GM18520 (cell line): ENCODE measurements around the gene CAMK2G.

Source experiments
- ATAC-seq: cut with Tn5 transposase; IDR thresholded peaks from one replicate; pipeline ENCODE4 v1.9.1; 2021; ENCODE audit not compliant: unreplicated experiment

CAMK2G gene

GRCh38 chr10:73814896-73815718, 59.2 kb downstream of the CAMK2G start:
- no peak for ATAC-seq

GRCh38 chr10:73814276-73814895, 60.0 kb downstream of the CAMK2G start:
- no peak for ATAC-seq

- ATAC-seq = no peak
These were observed 61.0 kb downstream of the CAMK2G start for GRCh38 chr10:73813333-73813732.

GRCh38 chr10:73812657-73813056, 61.7 kb downstream of the CAMK2G start:
- no peak for ATAC-seq

- ATAC-seq = peak; percentile 4
These were observed 63.5 kb downstream of the CAMK2G start for GRCh38 chr10:73810735-73811465.

- no peak for ATAC-seq
These were observed 64.0 kb downstream of the CAMK2G start for GRCh38 chr10:73810358-73810734.

- ATAC-seq = no peak
These were observed 65.1 kb downstream of the CAMK2G start for GRCh38 chr10:73809061-73809818.

- no peak for ATAC-seq
These were observed 66.1 kb downstream of the CAMK2G start for GRCh38 chr10:73808021-73808815.

- no peak for ATAC-seq
These were observed 66.9 kb downstream of the CAMK2G start for GRCh38 chr10:73807471-73807870.

- ATAC-seq = no peak
These were observed 68.0 kb downstream of the CAMK2G start for GRCh38 chr10:73806176-73806950.

GRCh38 chr10:73803680-73804286, 70.6 kb downstream of the CAMK2G start:
- ATAC-seq = no peak

GRCh38 chr10:73802276-73802991, 71.9 kb downstream of the CAMK2G start:
- no peak for ATAC-seq

GRCh38 chr10:73801253-73801590, 73.1 kb downstream of the CAMK2G start:
- ATAC-seq = no peak

- ATAC-seq = no peak
These were observed 73.6 kb downstream of the CAMK2G start for GRCh38 chr10:73800560-73801252.

GRCh38 chr10:73799899-73800559, 74.3 kb downstream of the CAMK2G start:
- ATAC-seq = no peak

GRCh38 chr10:73798927-73799560, 75.3 kb downstream of the CAMK2G start:
- ATAC-seq = no peak

- no peak for ATAC-seq
These were observed 76.3 kb downstream of the CAMK2G start for GRCh38 chr10:73798087-73798486.
